ENCODE results near the gene SIX6.

- TF ChIP-seq CTCF (IDR thresholded peaks at IDR 0.05; ENCODE audit: low read depth, low read length, missing input control) (no peak), ZBTB33 (IDR thresholded peaks at IDR 0.05) (no peak), RAD21 (IDR thresholded peaks at IDR 0.05) (no peak), TAF1 (conservative IDR thresholded peaks at IDR 0.05) (no peak), REST (IDR thresholded peaks at IDR 0.05) (no peak), YY1 (IDR thresholded peaks at IDR 0.05) (no peak), SP1 (IDR thresholded peaks at IDR 0.05) (no peak)
Observed at GRCh38 chr14:60553808-60554207, 44.9 kb downstream of the SIX6 start.
